ENCODE measurements around the gene CPED1.
"Not testable (repeated sequence)": the region's sequence is repeated elsewhere in the genome, so short reads cannot be mapped to it uniquely, and the experiment has no call there.

The CPED1 gene

DNA sequence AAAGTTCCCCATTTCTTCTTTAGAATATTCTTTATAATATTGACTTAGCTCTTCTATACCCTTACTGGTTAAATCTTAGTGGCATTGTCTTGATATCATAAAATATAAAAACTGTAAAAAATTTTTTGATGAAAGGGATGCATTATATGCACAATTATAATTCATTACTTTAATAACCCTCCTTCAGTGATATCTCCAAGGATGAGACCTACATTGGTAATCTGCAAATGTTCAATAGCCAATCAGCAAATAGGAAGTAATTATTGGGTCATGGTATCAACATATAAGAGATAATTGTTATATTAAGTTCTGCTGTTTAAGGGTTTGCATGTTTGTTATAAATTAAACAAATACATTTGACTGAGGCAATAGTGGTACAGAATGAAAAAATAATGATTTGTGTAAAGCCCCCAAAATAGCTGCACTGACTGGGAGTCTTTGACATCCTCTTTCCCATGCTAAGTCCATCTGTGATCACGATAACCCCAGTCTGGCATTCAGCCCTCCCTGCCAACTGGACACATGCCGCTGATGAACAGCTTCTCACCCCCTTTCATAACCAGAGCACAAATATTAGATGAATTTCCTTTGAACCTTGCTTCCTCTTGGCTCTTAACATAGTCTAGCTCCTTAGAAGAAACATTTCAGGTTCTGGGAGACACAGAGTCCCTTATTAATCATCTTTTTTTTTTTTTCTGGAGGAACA lies 169.5 kb downstream of the CPED1 start:
- no peak for DNase-seq

DNA sequence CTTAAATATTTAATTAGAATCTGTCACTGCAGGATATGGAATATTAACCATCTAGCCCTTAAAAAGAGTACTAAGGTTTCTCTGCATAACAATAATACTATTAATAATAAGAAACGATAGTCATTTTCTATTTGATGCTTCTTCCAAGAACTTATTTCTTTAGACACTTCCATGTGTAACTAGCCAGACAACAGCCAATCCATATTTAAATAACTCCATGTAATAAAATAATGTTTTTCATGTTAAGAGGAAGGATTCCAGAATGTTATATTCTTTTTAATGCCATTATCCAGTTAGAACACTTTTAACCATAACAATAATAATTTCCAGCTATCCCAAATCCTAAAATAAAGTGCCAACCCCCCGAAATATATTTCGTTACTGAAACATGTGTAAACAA lies 170.2 kb downstream of the CPED1 start:
- DNase-seq = no peak

DNA sequence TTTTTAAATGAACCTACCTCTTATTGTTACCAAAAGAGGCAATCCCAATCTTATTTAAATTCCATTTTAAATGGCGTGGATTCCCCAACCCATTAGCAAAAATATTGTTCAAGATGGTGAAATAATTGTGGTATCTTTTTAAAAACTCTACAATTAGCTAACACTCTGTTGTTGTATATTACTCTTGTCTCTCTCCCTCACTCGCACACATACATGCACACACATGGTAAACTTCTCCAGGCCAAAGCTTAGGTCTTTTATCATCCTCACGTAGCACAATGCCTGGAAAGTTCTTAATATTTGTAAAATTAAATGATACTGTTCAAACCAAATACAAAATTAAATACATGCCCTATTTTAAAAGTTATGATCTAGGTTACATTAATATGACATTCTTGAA lies 171.0 kb downstream of the CPED1 start:
- no peak for DNase-seq

DNA sequence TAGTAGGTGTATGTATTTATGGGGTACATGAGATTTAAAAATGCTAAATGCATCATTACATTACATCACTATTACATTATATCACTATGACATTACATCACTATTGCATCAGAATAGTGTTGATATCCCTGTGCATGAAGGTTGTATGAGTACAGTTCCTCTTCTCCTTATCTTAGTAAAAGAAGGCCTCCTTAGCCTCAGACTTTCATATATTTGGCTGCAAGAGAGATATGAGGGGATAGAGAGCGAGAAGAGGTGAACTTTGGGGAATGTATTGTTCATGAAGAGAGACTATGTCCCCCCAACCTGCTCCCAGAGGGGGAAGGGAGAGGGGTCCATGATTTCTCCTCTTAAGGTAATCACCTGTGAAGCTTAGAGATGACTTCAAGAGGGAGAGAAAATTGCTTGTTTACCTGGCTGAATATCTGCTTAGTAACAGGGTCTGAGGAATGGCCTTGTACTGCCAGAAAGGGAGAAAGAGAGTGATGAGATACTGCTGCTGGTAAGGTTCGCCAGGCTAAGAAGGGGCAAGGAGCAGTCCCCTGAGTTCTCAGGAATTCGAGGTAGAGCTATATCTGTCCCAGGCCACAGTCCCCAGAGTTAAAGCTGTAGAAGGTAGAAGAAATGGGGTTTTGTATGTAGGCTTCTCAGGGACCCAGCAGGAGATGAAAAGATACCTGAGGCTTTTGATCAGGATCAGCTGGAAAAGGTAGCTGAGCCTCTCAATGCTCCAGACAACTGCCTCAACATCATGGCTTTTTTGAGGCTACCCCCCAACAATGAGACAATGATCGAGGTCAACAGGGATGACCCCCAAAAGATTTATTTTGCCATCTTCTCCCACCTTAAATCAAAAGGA lies 171.9 kb downstream of the CPED1 start:
- DNase-seq = no peak

DNA sequence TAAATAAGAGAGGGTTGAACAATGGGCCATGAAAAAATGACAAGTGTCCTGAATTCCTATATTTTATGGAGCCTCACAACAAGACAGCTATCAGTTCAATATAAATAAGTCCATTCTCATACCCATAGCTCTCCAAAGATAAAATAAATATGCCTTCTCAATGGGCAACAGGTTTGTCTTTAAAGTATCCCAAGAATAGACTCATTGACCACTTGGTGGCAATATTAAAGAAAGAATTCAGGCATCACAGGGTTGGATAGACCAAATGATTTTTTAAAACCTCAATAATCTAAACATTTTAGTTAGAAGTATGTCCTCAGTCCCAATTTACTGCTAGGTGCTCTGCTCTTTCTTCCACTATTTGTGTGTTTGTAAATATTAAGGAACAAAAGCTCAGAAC lies 175.2 kb downstream of the CPED1 start:
- no peak for DNase-seq

DNA sequence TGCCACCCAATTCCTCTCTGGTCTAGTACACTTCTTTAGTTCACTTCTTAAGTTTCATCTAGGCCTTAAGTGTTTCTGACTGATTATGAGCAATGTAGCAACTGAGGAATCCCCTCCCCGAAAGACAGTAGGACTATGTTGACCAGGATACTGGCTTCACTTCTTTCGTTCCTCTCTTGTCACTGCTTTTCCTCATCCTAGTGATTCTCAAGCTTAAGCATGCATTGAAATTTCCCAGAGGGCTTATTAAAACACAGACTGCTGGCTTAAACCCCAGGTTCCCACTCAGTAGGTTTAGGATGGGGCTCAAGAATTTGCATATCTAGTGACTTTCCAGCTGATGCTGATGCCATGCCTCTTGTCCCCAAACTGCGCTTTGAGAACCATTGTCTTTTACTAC lies 175.7 kb downstream of the CPED1 start:
- DNase-seq = no peak

DNA sequence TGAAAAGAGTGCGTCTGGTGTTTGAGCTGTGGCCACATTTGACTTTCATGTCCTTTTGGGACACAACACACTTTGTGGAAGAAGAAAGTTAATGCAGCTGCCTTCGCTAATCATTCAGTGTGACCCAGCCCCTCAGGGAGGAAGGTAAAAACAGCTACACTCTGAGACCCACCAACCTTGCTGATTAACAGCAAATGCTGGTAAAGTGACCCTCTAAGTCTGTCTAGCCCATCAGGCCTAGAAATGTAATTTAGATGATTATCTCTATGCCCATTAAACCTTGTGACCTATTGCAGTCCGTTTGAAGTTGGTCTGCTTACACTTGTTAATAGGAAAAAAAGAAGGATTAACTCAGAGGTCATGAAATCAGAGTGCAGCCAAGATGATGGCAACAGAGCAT lies 178.4 kb downstream of the CPED1 start:
- no peak for DNase-seq

DNA sequence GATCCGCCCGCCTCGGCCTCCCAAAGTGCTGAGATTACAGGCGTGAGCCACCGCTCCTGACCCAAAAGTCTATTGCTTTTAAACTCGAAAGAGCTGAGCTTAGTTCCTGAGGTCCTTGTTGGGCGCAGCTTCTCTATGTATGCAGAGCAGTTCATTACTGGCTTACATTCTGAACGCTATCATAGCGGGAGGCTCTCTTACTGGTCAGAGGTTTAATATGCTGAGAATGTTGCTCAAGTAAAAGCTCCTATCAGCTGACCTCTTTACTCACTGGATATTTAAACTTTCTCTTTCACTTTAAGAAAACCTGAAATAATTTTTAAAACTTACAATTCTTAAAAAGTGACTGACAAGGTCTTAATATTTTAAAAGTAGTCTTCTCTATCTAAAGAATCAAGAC lies 179.5 kb downstream of the CPED1 start:
- DNase-seq = no peak

DNA sequence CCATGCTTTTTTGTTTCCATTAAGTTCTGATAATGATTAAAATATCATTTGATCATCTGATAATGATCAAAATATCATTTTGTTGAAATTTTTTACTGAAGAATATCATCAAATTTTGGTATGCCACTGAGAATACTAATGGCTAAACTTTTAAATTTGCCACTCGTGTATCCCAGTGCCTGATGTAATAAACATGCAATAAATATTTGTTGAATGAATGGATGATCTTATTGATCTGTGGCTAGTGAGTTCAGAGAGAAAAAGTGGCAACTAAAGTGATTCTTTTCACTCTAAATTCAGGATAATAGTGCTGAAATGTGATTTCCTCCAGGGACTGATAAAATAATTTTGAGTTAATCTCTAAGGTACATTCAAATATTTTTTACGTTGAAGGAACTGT lies 181.0 kb downstream of the CPED1 start:
- DNase-seq = no peak

DNA sequence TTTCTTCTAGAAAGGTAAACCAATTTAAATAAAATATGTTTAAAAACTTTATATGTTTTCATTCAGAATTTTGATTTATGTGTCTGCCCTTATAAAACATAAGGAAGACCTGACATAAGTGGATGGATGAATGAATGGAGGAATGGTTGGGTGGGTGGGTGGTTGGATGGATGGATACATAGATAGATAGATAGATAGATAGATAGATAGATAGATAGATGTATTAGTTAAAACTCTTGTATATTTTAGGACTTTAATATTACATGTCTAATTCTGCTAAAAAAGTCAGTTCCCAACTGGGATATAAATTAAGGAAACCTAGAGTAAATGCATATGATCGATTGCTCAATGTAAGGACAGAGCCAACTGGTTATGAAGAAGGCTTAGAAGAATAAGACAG lies 184.0 kb downstream of the CPED1 start:
- DNase-seq = no peak

DNA sequence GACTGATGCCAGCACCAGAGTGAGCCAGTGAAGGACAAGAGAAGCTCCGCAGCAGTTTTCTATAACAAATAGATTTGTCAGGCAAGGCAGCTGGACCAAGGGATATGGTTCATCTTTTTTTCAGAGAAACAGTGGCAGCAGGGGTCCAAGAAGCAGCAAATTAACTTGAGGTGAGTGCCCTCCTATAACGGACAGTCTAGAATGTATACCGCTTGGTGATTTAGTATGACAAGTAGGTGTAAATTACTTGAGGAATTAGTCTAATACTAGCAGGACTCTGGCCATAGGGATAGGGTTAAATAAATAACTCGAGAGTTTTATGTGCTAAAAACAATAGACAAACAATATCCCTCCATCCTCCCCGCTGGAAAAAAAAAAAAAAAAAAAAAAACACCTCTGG lies 187.3 kb downstream of the CPED1 start:
- no peak for DNase-seq

DNA sequence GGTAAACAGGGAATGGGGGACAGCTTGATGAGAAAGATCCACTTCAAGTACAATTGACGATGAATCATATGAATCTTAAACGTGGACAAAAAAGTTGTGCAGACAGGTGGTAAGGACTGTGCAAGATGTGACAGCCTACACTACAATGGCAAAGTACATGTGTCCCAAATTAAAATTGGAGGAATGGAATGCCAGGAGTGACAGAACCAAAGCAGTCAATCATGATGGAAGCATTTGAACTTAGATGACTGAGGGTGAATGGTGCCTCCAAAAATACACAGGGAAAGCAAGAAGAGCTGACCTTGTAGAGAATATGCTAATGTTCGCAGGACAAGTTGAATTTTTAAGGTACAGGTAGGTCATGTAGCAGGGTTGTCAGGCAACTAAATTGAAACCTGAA lies 189.9 kb downstream of the CPED1 start:
- no peak for DNase-seq

DNA sequence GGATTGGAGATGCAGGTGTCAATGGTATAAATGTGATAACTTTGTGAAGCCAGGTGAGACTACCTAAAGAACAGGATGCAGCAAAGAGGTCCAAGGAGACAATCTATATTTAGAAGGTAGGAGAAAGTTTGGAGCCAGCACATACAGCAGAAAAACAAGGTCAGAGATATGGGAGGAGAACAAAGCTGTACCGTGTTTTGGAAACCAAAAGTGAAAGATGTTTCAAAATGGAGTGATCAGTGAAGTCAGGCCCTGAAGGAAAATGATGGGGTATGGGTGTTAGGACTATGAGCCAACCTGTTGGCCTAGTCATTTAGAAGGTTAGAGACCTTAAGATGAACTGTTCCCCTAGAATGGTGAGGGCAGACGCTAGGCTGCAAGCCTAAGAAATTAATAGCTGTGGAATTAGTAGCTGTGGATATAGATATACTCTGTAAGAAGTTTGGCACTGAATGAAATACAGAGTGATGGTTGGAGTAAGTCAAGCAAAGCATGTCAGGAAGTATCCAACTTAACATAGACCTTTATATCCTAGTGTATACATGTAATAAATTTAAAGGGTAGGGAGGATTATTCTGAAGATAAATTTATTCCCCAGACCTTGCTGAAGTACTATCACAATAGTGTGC lies 190.5 kb downstream of the CPED1 start:
- no peak for DNase-seq

DNA sequence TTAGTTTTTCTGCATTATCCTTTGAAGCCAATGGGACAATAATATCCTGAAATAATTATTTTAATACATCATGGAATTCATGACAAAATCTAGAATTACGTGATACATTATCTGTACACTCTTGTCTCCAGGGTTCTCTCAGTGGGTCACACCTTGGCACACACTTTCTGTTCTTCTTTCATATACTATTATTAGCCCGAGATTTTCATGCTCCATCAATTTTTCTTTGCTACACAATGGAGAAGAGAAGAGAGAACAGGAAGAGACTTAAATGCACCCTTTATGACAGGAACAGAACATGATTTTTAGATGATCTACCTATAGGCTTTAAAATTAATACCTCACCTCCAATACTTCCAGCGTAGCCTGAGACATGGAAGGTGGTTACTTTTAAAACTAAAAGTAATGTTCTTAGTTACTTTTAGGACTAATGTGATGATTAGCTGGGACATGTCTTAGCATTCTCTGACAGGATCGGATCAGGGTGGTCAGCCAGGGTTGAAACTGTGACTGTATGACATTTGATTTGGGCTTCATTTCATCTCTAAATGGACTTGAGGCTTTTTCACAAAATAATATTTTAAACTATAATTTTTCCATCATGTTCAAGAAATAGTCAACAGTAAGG lies 192.0 kb downstream of the CPED1 start:
- DNase-seq = no peak

DNA sequence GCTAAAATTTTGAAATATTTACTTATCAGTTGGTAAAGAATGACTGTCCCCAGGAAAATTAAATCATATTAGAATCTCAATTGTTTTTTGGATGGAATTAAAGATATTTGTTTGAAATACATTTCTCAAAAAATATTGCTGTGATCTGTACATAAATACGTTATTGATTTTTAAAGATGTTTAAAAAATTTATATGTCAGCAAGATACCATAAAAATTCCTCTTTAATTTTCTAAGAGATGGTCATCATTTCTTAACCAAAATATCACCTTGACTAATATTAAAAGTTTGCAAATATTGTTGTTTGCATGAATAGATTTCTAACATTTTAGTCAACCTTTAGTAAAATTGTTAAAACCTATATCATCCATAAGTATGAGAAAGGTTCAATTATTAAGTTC lies 192.8 kb downstream of the CPED1 start:
- no peak for DNase-seq

DNA sequence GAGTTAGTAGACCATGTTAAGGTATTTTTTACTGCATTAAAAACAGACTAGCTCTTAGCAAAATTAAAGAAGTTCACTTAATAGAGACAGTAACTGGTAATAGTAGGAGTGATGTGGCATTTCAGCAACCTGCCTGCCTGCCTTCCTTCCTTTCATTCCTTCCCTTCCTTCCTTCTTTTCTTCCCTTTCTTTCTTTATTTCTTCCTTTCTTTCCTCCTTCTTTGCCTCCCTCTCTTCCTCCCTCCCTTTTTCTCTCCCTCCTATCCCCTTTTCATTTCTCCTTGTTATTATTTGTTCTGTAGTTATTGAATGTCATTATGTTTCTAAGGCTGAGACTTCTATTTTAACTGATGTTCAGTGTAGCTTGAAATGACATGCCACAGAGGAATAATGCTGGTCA lies 193.8 kb downstream of the CPED1 start:
- no peak for DNase-seq

DNA sequence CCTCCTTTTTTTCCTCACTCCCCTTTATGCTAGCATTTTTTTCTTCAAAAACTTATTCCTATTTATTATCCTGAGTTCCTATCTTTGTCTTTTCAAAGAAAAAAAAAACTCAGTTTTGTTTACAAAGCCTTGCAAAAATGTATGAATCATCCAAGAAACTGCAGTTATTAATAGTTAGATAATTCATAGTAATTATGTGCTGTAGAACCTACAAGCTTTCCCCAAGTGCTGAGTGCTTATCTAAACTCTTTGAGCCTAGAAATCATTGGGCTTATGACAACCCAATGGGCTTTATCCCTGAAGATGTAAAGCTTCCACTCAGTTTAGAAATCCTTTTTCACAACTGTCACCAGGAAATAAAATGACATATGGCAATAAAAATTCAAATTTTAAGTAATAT lies 194.4 kb downstream of the CPED1 start:
- DNase-seq = no peak

DNA sequence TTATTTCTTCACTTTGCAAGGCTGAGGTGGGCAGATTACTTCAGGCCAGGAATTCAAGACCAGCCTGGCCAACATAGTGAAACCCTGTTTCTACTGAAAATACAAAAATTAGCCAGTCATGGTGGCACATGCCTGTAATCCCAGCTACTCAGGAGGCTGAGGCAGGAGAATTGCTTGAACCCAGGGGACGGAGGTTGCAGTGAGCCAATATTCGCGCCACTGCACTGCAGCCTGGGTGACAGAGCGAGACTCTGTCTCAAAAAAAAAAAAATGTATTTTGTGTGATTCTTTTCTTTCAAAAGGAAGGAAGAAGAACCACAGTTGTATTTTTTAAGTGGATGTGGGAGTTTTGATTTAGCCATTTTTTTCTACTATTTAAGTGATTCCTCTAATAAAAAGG lies 195.4 kb downstream of the CPED1 start:
- not testable (repeated sequence) for DNase-seq

DNA sequence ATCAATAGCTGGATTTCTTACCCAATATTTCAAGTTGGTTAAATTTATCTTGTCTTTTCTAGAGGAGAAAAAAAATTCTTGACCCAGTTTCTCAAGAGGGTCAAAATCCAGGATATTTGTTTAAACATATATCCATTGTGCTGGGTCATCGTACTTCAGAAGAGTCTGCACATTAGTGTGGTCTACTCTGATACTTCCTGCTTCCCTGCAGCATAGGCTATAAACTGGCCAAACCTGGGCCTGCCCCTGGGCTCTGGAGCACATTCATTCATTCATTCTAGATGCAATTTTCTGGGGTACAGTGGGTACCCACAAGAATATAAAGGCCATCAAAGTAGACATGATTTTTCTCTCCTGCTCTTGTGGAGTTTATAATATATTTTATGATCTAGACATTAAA lies 198.2 kb downstream of the CPED1 start:
- no peak for DNase-seq

DNA sequence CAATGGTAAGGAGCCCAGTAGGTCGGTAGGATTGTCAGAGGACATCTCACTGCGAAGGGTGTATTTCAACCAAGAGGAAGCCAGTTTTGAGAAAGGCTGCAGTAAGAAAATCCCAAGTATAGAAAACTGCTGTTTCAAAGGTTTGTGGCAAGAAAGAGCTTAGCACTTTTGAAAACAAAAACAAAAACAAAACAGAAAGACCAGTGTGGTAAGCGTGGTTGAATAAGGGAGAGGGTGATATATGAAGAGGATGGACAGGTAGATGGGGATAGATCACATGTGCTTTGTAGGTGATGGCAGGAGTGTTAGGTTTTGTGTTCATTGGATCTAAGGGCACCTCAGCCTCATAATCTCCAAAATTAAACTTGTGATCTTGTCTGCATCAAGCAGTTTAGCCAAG lies 198.7 kb downstream of the CPED1 start:
- no peak for DNase-seq

DNA sequence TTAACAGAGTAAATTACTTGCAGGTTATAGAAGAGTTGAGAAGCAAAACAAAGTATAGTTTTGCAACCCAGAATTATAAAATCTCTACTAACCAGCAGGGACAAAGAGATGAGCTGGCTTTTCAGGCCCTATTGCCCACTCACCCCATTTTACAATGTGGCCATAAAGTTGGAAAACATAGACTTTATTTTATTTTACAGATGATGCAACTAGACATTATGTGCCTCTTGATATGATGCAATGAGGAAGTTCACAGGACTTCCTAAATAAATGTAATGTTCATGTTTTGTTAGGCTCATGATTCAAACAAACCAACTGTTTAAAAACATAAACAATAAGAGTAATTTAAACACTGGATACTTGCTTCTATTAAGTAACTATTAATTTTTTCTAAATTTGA lies 199.2 kb downstream of the CPED1 start:
- DNase-seq = no peak

DNA sequence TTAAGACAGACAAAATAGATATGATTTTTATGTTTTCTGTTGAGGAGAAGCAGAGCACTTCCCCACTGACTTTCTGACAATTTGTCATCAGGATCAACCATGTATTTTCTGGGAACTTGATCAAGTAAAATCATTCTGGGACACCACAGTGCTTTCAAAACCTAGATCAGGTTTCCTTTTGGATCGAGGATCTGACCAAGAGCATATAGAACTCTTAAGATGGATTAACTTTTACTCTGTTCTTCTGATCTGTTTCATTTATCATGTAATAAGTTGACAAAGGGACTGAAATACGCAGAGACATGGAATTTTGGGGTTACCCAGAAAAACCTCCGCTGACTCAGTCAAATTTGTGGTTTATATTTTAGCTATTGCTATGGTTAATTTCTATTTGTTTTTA lies 204.3 kb downstream of the CPED1 start:
- no peak for DNase-seq

DNA sequence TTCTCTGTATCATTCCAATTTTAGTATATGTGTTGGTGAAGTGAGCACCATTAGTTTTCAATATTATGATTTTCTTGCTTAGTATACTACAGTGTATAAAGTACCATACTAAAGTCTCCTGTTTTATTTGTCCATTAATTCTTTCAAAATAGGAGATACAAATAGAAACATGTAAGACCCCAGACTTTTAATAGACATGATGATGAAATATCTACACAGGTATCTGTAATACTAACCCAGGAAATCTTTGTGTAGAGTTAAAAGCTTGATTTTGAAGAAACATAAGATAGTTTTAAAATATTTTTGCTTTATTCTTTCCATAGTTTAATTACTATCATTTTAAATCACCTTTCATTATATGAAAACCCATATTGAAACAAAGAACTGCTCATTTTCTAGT lies 206.5 kb downstream of the CPED1 start:
- DNase-seq = no peak

DNA sequence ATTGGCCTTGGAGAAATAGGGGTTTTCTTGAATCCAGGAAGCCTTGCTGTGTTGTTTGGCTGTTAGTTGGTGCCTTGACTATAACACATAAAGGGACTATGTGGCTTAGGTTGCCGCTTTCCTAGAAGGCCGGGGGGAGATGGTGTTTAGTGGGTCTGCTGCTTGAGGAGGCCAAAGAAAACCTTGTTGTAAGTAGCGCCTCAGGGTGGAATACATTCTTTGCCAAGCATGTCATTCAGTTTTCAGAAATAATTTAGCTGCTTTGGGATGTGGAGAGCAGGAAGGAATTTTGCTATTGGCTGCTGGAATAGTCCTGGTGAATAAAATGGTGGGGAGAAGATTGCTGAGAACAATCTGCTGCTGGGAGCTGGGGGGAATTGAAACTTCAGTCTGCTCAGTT lies 207.4 kb downstream of the CPED1 start:
- no peak for DNase-seq
